ENCODE data around the gene PGAP1. TPM values are rescaled to one million over a fixed set of nuclear protein-coding genes. Genes with fewer than 3 reads are reported as not detected.

The PGAP1 gene
- total RNA-seq, 4 donors from 2014 or later: 15.8 to 26.6 (median 18.8) TPM

- TF ChIP-seq POLR2A (IDR thresholded peaks at IDR 0.05) (no peak), CTCF (IDR thresholded peaks at IDR 0.05) (no peak), POLR2AphosphoS5 (IDR thresholded peaks at IDR 0.05) (no peak), EP300 (IDR thresholded peaks at IDR 0.05; ENCODE audit: low read depth) (no peak)
- 85 to 100% methylated on average over 2 of the region's 2 CpGs for WGBS, 2 donors (ENCODE audit: low coverage in 1 of 2)
- peaks cover 0 to 47% (median 5%) of the 10 kb centered on the region in 4 donors for H3K36me3 ChIP-seq
These were observed 86.9 kb downstream of the PGAP1 start for GRCh38 chr2:196839574-196839973.

DNA sequence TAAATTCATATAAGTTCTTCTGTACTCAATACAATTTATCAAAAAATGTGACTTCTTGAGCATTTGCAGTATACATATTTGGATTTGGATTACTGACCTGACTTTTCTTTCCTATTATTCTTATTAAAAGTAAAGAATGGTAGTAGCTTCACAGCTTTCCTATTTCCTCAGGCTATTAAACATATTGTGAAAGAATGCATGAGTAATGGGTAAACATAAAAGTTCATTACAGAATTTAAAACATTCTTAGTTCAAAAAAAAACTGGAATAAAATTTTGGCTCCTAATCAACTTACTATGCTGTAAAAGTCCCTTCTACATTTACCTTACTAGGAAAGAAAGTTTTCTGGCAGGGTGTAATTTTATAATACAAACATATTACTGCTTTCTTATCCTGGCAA lies 90.1 kb downstream of the PGAP1 start:
- intact Hi-C loops (cut with DNase I; ENCODE audit: low total_unique reads): no loop called here
- no peaks in the 10 kb centered on the region for H3K4me1 ChIP-seq

More at GRCh38 chr2:196839574-196839973, 86.9 kb downstream of the PGAP1 start:
- no peak overlapping the region for H3K4me3 ChIP-seq
- intact Hi-C loops (cut with DNase I; ENCODE audit: low total_unique reads) (no loop called here), in situ Hi-C loops (cut with MboI; ENCODE audit: low pct_ligation_motif_present in 1 of 4, low pct_unique_long_range_greater_than_20kb in 1 of 4, low sequenced_read_pairs in 3 of 4) (no loop called here)
- H3K4me1 ChIP-seq: no peaks in the 10 kb centered on the region
- no peak for DNase-seq
- H3K9me3 ChIP-seq: no peaks in the 10 kb centered on the region
- H3K27ac ChIP-seq: no peak overlapping the region
- H3K27me3 ChIP-seq: no peaks in the 10 kb centered on the region

DNA sequence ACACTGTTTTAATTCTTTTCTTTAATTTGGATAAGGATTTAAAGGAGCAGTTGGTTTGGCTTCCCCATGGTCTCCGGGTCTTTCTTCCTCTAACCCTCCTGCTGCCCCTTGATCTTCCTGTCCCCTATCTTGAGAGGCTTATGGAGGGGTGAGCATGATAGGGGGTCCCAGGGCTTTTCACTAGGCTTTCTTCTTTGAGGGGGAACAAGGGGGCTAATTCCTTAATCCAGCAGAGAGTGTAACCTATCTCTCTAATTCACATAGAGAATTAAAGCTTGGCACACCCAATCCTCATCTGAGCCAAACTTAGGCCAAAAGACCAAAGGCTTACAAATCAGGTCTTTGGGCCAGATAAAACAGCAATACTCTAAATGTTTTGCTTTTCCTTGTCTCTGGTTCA lies 95.8 kb downstream of the PGAP1 start:
- H3K36me3 ChIP-seq: no peaks in the 10 kb centered on the region
- no peak overlapping the region for H3K4me3 ChIP-seq
- intact Hi-C loops (cut with DNase I; ENCODE audit: low total_unique reads) (no loop called here), in situ Hi-C loops (cut with MboI; ENCODE audit: low pct_ligation_motif_present in 1 of 4, low pct_unique_long_range_greater_than_20kb in 1 of 4, low sequenced_read_pairs in 3 of 4) (no loop called here)
- DNase-seq: no peak
- no peaks in the 10 kb centered on the region for H3K27me3 ChIP-seq
- no peak overlapping the region for H3K27ac ChIP-seq
- no peaks in the 10 kb centered on the region for H3K9me3 ChIP-seq
- TF ChIP-seq POLR2AphosphoS5 (IDR thresholded peaks at IDR 0.05): no peak
- TF ChIP-seq CTCF (IDR thresholded peaks at IDR 0.05): no peak
- no peak for TF ChIP-seq EP300 (IDR thresholded peaks at IDR 0.05; ENCODE audit: low read depth)
- no peak for TF ChIP-seq POLR2A (IDR thresholded peaks at IDR 0.05)
- no peaks in the 10 kb centered on the region for H3K4me1 ChIP-seq
- 100% methylated on average over 1 of the region's 1 CpG for WGBS, 2 donors (ENCODE audit: low coverage in 1 of 2)

More for the DNA sequence above, 90.1 kb downstream of the PGAP1 start:
- no peak overlapping the region for H3K27ac ChIP-seq
- H3K9me3 ChIP-seq: no peaks in the 10 kb centered on the region
- H3K27me3 ChIP-seq: no peaks in the 10 kb centered on the region
- DNase-seq: no peak
- in situ Hi-C loops (cut with MboI; ENCODE audit: low pct_ligation_motif_present in 1 of 4, low pct_unique_long_range_greater_than_20kb in 1 of 4, low sequenced_read_pairs in 3 of 4): no loop called here
- peaks cover 0 to 22% (median 2%) of the 10 kb centered on the region in 4 donors for H3K36me3 ChIP-seq
- H3K4me3 ChIP-seq: no peak overlapping the region
- TF ChIP-seq POLR2A (IDR thresholded peaks at IDR 0.05) (no peak), CTCF (IDR thresholded peaks at IDR 0.05) (no peak), EP300 (IDR thresholded peaks at IDR 0.05; ENCODE audit: low read depth) (no peak), POLR2AphosphoS5 (IDR thresholded peaks at IDR 0.05) (no peak)

DNA sequence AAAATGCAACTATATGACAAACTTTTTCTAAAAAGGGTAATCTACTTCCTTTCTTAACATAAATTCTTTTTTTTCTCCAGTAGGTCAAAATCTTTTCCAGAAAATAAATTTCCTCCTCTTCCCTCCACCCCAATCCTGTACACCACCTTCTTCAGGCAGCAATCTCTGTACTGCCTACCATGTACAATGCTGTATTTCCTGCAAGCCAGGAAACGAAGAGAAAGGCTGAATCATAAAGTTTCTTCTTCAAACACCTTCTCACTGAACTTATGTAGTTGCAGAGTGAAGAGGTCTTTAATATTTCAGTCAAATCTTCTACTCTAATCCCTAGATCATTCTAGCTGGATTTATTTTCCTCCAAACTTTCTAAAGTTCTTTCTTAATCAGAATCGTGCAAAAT lies 99.2 kb downstream of the PGAP1 start:
- TF ChIP-seq CTCF (IDR thresholded peaks at IDR 0.05): no peak
- TF ChIP-seq POLR2AphosphoS5 (IDR thresholded peaks at IDR 0.05): no peak
- TF ChIP-seq POLR2A (IDR thresholded peaks at IDR 0.05): no peak
- no peak for TF ChIP-seq EP300 (IDR thresholded peaks at IDR 0.05; ENCODE audit: low read depth)
- no peak overlapping the region for H3K27ac ChIP-seq
- no peak for DNase-seq
- no peaks in the 10 kb centered on the region for H3K4me1 ChIP-seq
- no peak overlapping the region for H3K4me3 ChIP-seq
- intact Hi-C loops (cut with DNase I; ENCODE audit: low total_unique reads) (no loop called here), in situ Hi-C loops (cut with MboI; ENCODE audit: low pct_ligation_motif_present in 1 of 4, low pct_unique_long_range_greater_than_20kb in 1 of 4, low sequenced_read_pairs in 3 of 4) (no loop called here)
- WGBS, 2 donors (ENCODE audit: low coverage in 1 of 2): 55 to 67% methylated on average over 2 of the region's 2 CpGs
- H3K27me3 ChIP-seq: no peaks in the 10 kb centered on the region
- H3K36me3 ChIP-seq: no peaks in the 10 kb centered on the region
- no peaks in the 10 kb centered on the region for H3K9me3 ChIP-seq
